ENCODE measurements around the gene TMED10.
A peak's percentile ranks its signal among the peaks of the same experiment; 100 is the strongest.

The TMED10 gene

GRCh38 chr14:75213172-75213571 lies 36.8 kb upstream of the TMED10 start:
- Histone ChIP-seq H3K4me1 (ENCODE audit: control insufficient read depth, insufficient read depth, low read length, unreplicated experiment) (no peaks in the 10 kb centered on the region), H3K79me2 (ENCODE audit: control insufficient read depth, insufficient read depth, low read length, unreplicated experiment) (no peaks in the 10 kb centered on the region), H2AFZ (ENCODE audit: low read length, unreplicated experiment) (no peak overlapping the region), H3K4me3 (ENCODE audit: low read depth, low read length) (no peak overlapping the region), H3K27ac (ENCODE audit: low read depth, low read length) (no peak overlapping the region), H3K27me3 (ENCODE audit: insufficient read depth, low read length) (no peaks in the 10 kb centered on the region), H3K36me3 (ENCODE audit: insufficient read depth, low read length) (no peaks in the 10 kb centered on the region)

GRCh38 chr14:75208843-75209242 lies 32.4 kb upstream of the TMED10 start:
- Histone ChIP-seq H2AFZ (ENCODE audit: low read length, unreplicated experiment) (no peak overlapping the region), H3K4me1 (ENCODE audit: control insufficient read depth, insufficient read depth, low read length, unreplicated experiment) (peaks cover 8% of the 10 kb centered on the region), H3K36me3 (ENCODE audit: insufficient read depth, low read length) (no peaks in the 10 kb centered on the region), H3K27ac (ENCODE audit: low read depth, low read length) (no peak overlapping the region), H3K27me3 (ENCODE audit: insufficient read depth, low read length) (no peaks in the 10 kb centered on the region), H3K79me2 (ENCODE audit: control insufficient read depth, insufficient read depth, low read length, unreplicated experiment) (no peaks in the 10 kb centered on the region), H3K4me3 (ENCODE audit: low read depth, low read length) (no peak overlapping the region)

- Histone ChIP-seq H3K36me3 (ENCODE audit: insufficient read depth, low read length) (no peaks in the 10 kb centered on the region), H2AFZ (ENCODE audit: low read length, unreplicated experiment) (peak overlapping the region; percentile 62), H3K4me1 (ENCODE audit: control insufficient read depth, insufficient read depth, low read length, unreplicated experiment) (peaks cover 10% of the 10 kb centered on the region), H3K27me3 (ENCODE audit: insufficient read depth, low read length) (no peaks in the 10 kb centered on the region), H3K4me3 (ENCODE audit: low read depth, low read length) (no peak overlapping the region), H3K27ac (ENCODE audit: low read depth, low read length) (no peak overlapping the region), H3K79me2 (ENCODE audit: control insufficient read depth, insufficient read depth, low read length, unreplicated experiment) (no peaks in the 10 kb centered on the region)
Measured at GRCh38 chr14:75206190-75206589, 29.8 kb upstream of the TMED10 start.

GRCh38 chr14:75205591-75205990 lies 29.2 kb upstream of the TMED10 start:
- H3K27ac ChIP-seq (ENCODE audit: low read depth, low read length) = no peak overlapping the region

GRCh38 chr14:75204116-75204515 lies 27.7 kb upstream of the TMED10 start:
- no peaks in the 10 kb centered on the region for H3K27me3 ChIP-seq (ENCODE audit: insufficient read depth, low read length)
- H3K27ac ChIP-seq (ENCODE audit: low read depth, low read length) = no peak overlapping the region
- no peak overlapping the region for H2AFZ ChIP-seq (ENCODE audit: low read length, unreplicated experiment)
- no peak overlapping the region for H3K4me3 ChIP-seq (ENCODE audit: low read depth, low read length)
- no peaks in the 10 kb centered on the region for H3K79me2 ChIP-seq (ENCODE audit: control insufficient read depth, insufficient read depth, low read length, unreplicated experiment)
- peaks cover 11% of the 10 kb centered on the region for H3K4me1 ChIP-seq (ENCODE audit: control insufficient read depth, insufficient read depth, low read length, unreplicated experiment)
- H3K36me3 ChIP-seq (ENCODE audit: insufficient read depth, low read length) = no peaks in the 10 kb centered on the region

More at GRCh38 chr14:75205591-75205990, 29.2 kb upstream of the TMED10 start:
- Histone ChIP-seq H3K36me3 (ENCODE audit: insufficient read depth, low read length) (no peaks in the 10 kb centered on the region), H3K4me1 (ENCODE audit: control insufficient read depth, insufficient read depth, low read length, unreplicated experiment) (peaks cover 10% of the 10 kb centered on the region), H2AFZ (ENCODE audit: low read length, unreplicated experiment) (peak overlapping the region; percentile 87), H3K4me3 (ENCODE audit: low read depth, low read length) (no peak overlapping the region), H3K79me2 (ENCODE audit: control insufficient read depth, insufficient read depth, low read length, unreplicated experiment) (no peaks in the 10 kb centered on the region), H3K27me3 (ENCODE audit: insufficient read depth, low read length) (no peaks in the 10 kb centered on the region)

- Histone ChIP-seq H2AFZ (ENCODE audit: low read length, unreplicated experiment) (no peak overlapping the region), H3K27me3 (ENCODE audit: insufficient read depth, low read length) (no peaks in the 10 kb centered on the region), H3K4me3 (ENCODE audit: low read depth, low read length) (no peak overlapping the region), H3K4me1 (ENCODE audit: control insufficient read depth, insufficient read depth, low read length, unreplicated experiment) (peaks cover 15% of the 10 kb centered on the region), H3K36me3 (ENCODE audit: insufficient read depth, low read length) (no peaks in the 10 kb centered on the region), H3K27ac (ENCODE audit: low read depth, low read length) (no peak overlapping the region), H3K79me2 (ENCODE audit: control insufficient read depth, insufficient read depth, low read length, unreplicated experiment) (no peaks in the 10 kb centered on the region)
Measured at GRCh38 chr14:75202657-75203056, 26.2 kb upstream of the TMED10 start.

- H3K27me3 ChIP-seq (ENCODE audit: insufficient read depth, low read length) = no peaks in the 10 kb centered on the region
- H3K36me3 ChIP-seq (ENCODE audit: insufficient read depth, low read length) = no peaks in the 10 kb centered on the region
Measured at GRCh38 chr14:75201087-75201486, 24.7 kb upstream of the TMED10 start.

GRCh38 chr14:75200451-75200850 lies 24.0 kb upstream of the TMED10 start:
- Histone ChIP-seq H3K27me3 (ENCODE audit: insufficient read depth, low read length) (no peaks in the 10 kb centered on the region), H3K4me3 (ENCODE audit: low read depth, low read length) (no peak overlapping the region), H3K36me3 (ENCODE audit: insufficient read depth, low read length) (no peaks in the 10 kb centered on the region), H3K27ac (ENCODE audit: low read depth, low read length) (no peak overlapping the region), H3K4me1 (ENCODE audit: control insufficient read depth, insufficient read depth, low read length, unreplicated experiment) (peaks cover 11% of the 10 kb centered on the region), H3K79me2 (ENCODE audit: control insufficient read depth, insufficient read depth, low read length, unreplicated experiment) (no peaks in the 10 kb centered on the region), H2AFZ (ENCODE audit: low read length, unreplicated experiment) (no peak overlapping the region)

More at GRCh38 chr14:75201087-75201486, 24.7 kb upstream of the TMED10 start:
- Histone ChIP-seq H2AFZ (ENCODE audit: low read length, unreplicated experiment) (no peak overlapping the region), H3K27ac (ENCODE audit: low read depth, low read length) (no peak overlapping the region), H3K4me1 (ENCODE audit: control insufficient read depth, insufficient read depth, low read length, unreplicated experiment) (peaks cover 15% of the 10 kb centered on the region), H3K79me2 (ENCODE audit: control insufficient read depth, insufficient read depth, low read length, unreplicated experiment) (no peaks in the 10 kb centered on the region), H3K4me3 (ENCODE audit: low read depth, low read length) (no peak overlapping the region)

GRCh38 chr14:75198291-75198933 lies 22.0 kb upstream of the TMED10 start:
- Histone ChIP-seq H3K79me2 (ENCODE audit: control insufficient read depth, insufficient read depth, low read length, unreplicated experiment) (no peaks in the 10 kb centered on the region), H3K4me3 (ENCODE audit: low read depth, low read length) (no peak overlapping the region), H3K27me3 (ENCODE audit: insufficient read depth, low read length) (no peaks in the 10 kb centered on the region), H3K27ac (ENCODE audit: low read depth, low read length) (no peak overlapping the region), H3K36me3 (ENCODE audit: insufficient read depth, low read length) (no peaks in the 10 kb centered on the region), H3K4me1 (ENCODE audit: control insufficient read depth, insufficient read depth, low read length, unreplicated experiment) (peaks cover 5% of the 10 kb centered on the region), H2AFZ (ENCODE audit: low read length, unreplicated experiment) (no peak overlapping the region)

GRCh38 chr14:75197338-75197737 lies 20.9 kb upstream of the TMED10 start:
- Histone ChIP-seq H3K4me1 (ENCODE audit: control insufficient read depth, insufficient read depth, low read length, unreplicated experiment) (peaks cover 5% of the 10 kb centered on the region), H3K4me3 (ENCODE audit: low read depth, low read length) (no peak overlapping the region), H3K27ac (ENCODE audit: low read depth, low read length) (no peak overlapping the region), H3K27me3 (ENCODE audit: insufficient read depth, low read length) (no peaks in the 10 kb centered on the region), H3K79me2 (ENCODE audit: control insufficient read depth, insufficient read depth, low read length, unreplicated experiment) (no peaks in the 10 kb centered on the region), H3K36me3 (ENCODE audit: insufficient read depth, low read length) (no peaks in the 10 kb centered on the region), H2AFZ (ENCODE audit: low read length, unreplicated experiment) (no peak overlapping the region)

- Histone ChIP-seq H3K4me1 (ENCODE audit: control insufficient read depth, insufficient read depth, low read length, unreplicated experiment) (peaks cover 5% of the 10 kb centered on the region), H3K27me3 (ENCODE audit: insufficient read depth, low read length) (no peaks in the 10 kb centered on the region), H2AFZ (ENCODE audit: low read length, unreplicated experiment) (no peak overlapping the region), H3K79me2 (ENCODE audit: control insufficient read depth, insufficient read depth, low read length, unreplicated experiment) (no peaks in the 10 kb centered on the region), H3K4me3 (ENCODE audit: low read depth, low read length) (no peak overlapping the region), H3K27ac (ENCODE audit: low read depth, low read length) (no peak overlapping the region), H3K36me3 (ENCODE audit: insufficient read depth, low read length) (no peaks in the 10 kb centered on the region)
Measured at GRCh38 chr14:75196468-75196867, 20.1 kb upstream of the TMED10 start.

Measured in ACC112 (cell line).